A549 (cell line): Measurements from ENCODE around the gene P2RY4. TPM values are rescaled to one million over a fixed set of nuclear protein-coding genes. Genes with fewer than 3 reads are reported as not detected.
"Not testable (repeated sequence)": the region's sequence is repeated elsewhere in the genome, so short reads cannot be mapped to it uniquely, and the experiment has no call there.

Experiments used
- ATAC-seq, 2 experiments: fragments of 200-7000 bp in 1 of 2; fragments of >200 bp in 1 of 2; cut with Nextera tagmentation in 1 of 2; cut with Tn5 transposase in 1 of 2; 3 replicates each; pipeline versions ENCODE4 v1.8.0 to v1.9.1; 2018 to 2020; ENCODE audit warnings: mild to moderate bottlenecking in 1 of 2, moderate library complexity in 1 of 2
- CTCF ChIA-PET: fragments of 300-600 bp; sonication (Branson Sonifier 250); formaldehyde crosslinking; extraction: SDS; loops from one replicate; lab custom pipeline; 2021; ENCODE audit warnings: antibody characterized with exemption, inconsistent platforms; lab: Yijun Ruan, JAX
- POLR2A ChIA-PET: fragments of 350-600 bp; formaldehyde crosslinking; extraction: SDS; loops from one replicate; lab custom pipeline; 2021; ENCODE audit warnings: antibody characterized with exemption, inconsistent platforms; lab: Yijun Ruan, JAX
- DNase-seq, 2 experiments: peaks; one replicate each; pipeline versions ENCODE4 v3.0.0 to v3.0.0-alpha.2; 2011 to 2016; ENCODE audit warnings: low read depth in 1 of 2, low spot score in 1 of 2
- FAIRE-seq: peaks from 2 replicates; lab custom pipeline; 2011; peaks lifted over from hg19 to GRCh38; lab: Jason Lieb, UNC
- H3K27ac ChIP-seq, 2 experiments: fragments of >200 bp; sonication (Bioruptor Twin); formaldehyde crosslinking; 3 replicates each; pipeline ENCODE4 v1.5.1; 2016 to 2017
- H3K4me1 ChIP-seq: fragments of >200 bp; sonication (Bioruptor Twin); formaldehyde crosslinking; 3 replicates; pipeline ENCODE4 v1.6.1; 2016
- H3K4me2 ChIP-seq: fragments of >200 bp; sonication (Bioruptor Twin); formaldehyde crosslinking; 3 replicates; pipeline ENCODE4 v1.6.1; 2016
- H3K4me3 ChIP-seq: fragments of >200 bp; sonication (Bioruptor Twin); formaldehyde crosslinking; 3 replicates; pipeline ENCODE4 v1.5.1; 2016
- H3K9me3 ChIP-seq: fragments of >200 bp; sonication (Bioruptor Twin); formaldehyde crosslinking; 3 replicates; pipeline ENCODE4 v1.6.1; 2016
- BHLHE40 ChIP-seq: IDR thresholded peaks from 2 replicates; pipeline ENCODE4 v1.6.1; 2012; ENCODE audit warnings: low read depth, low read length, inconsistent platforms
- CEBPB ChIP-seq, 2 experiments: fragments of >200 bp in 1 of 2; sonication (Bioruptor Twin) in 1 of 2; formaldehyde crosslinking in 1 of 2; IDR thresholded peaks; 2 replicates each; pipeline ENCODE4 v1.6.1; 2012 to 2016
- CHD2 ChIP-seq: fragments of 150-350 bp; IDR thresholded peaks from 2 replicates; pipeline ENCODE4 v1.6.1; 2014; ENCODE audit warnings: low read length; ENCODE audit not compliant: partially characterized antibody
- EHMT2 ChIP-seq: fragments of 200-600 bp; sonication (generic); IDR thresholded peaks from 2 replicates; pipeline ENCODE4 v1.6.1; 2016; ENCODE audit warnings: antibody characterized with exemption, low read depth, mild to moderate bottlenecking, moderate library complexity
- EP300 ChIP-seq, 2 experiments: fragments of >200 bp; sonication (Bioruptor Twin); formaldehyde crosslinking; IDR thresholded peaks; 2 replicates in 1 of 2; 3 replicates in 1 of 2; pipeline ENCODE4 v1.6.1; 2016 to 2017
- FOSL2 ChIP-seq, 2 experiments: fragments of 450-650 bp in 1 of 2; fragments of >200 bp in 1 of 2; sonication (Bioruptor Twin) in 1 of 2; formaldehyde crosslinking; IDR thresholded peaks; 2 replicates each; pipeline versions ENCODE4 v1.5.0 to v1.6.1; 2016 to 2020; ENCODE audit warnings: mild to moderate bottlenecking in 1 of 2, moderate library complexity in 1 of 2
- GATA3 ChIP-seq: IDR thresholded peaks from 2 replicates; pipeline ENCODE4 v1.6.1; 2012; ENCODE audit warnings: borderline replicate concordance
- HDAC2 ChIP-seq: fragments of 200-600 bp; sonication (generic); IDR thresholded peaks from 2 replicates; pipeline ENCODE4 v1.6.1; 2016
- HEYL ChIP-seq: fragments of 250-450 bp; sonication (Bioruptor Pico); IDR thresholded peaks from 2 replicates; pipeline ENCODE4 v1.8.0; 2021; ENCODE audit warnings: mild to moderate bottlenecking, moderate library complexity
- HOXA7 ChIP-seq: fragments of 250-450 bp; sonication (Bioruptor Pico); IDR thresholded peaks from 2 replicates; pipeline ENCODE4 v1.5.0; 2020; ENCODE audit warnings: mild to moderate bottlenecking, moderate library complexity
- HOXB5 ChIP-seq: fragments of 250-450 bp; sonication (Bioruptor Pico); IDR thresholded peaks from 2 replicates; pipeline ENCODE4 v1.5.0; 2020; ENCODE audit warnings: mild to moderate bottlenecking, moderate library complexity
- JUN ChIP-seq, 2 experiments: fragments of >200 bp; sonication (Bioruptor Twin); formaldehyde crosslinking; IDR thresholded peaks; 2 replicates in 1 of 2; 3 replicates in 1 of 2; pipeline ENCODE4 v1.6.1; 2016 to 2017
- JUNB ChIP-seq: fragments of >200 bp; sonication (Bioruptor Twin); formaldehyde crosslinking; IDR thresholded peaks from 2 replicates; pipeline ENCODE4 v1.6.1; 2016
- MAFK ChIP-seq: fragments of 450-650 bp; IDR thresholded peaks from 2 replicates; pipeline ENCODE4 v1.6.1; 2014; ENCODE audit not compliant: partially characterized antibody
- NR3C1 ChIP-seq: fragments of >200 bp; sonication (Bioruptor Twin); formaldehyde crosslinking; IDR thresholded peaks from 3 replicates; pipeline ENCODE4 v1.6.1; 2017
- RAD21 ChIP-seq, 2 experiments: fragments of >200 bp in 1 of 2; sonication (Bioruptor Twin) in 1 of 2; formaldehyde crosslinking in 1 of 2; IDR thresholded peaks in 1 of 2; conservative IDR thresholded peaks in 1 of 2; 2 replicates in 1 of 2; 3 replicates in 1 of 2; pipeline ENCODE4 v1.6.1; 2012 to 2018; ENCODE audit warnings: inconsistent platforms in 1 of 2
- SREBF2 ChIP-seq: fragments of 450-650 bp; IDR thresholded peaks from 2 replicates; pipeline ENCODE4 v1.6.1; 2014; ENCODE audit warnings: mild to moderate bottlenecking, moderate library complexity
- TP53 ChIP-seq: fragments of 250-450 bp; sonication (Bioruptor Pico); IDR thresholded peaks from 2 replicates; pipeline ENCODE4 v1.5.0; 2021; ENCODE audit warnings: mild to moderate bottlenecking, moderate library complexity
- ZC3H11A ChIP-seq: fragments of 450-650 bp; IDR thresholded peaks from 2 replicates; pipeline ENCODE4 v1.6.1; 2014; ENCODE audit warnings: antibody characterized with exemption, mild to moderate bottlenecking
- ZFP36 ChIP-seq: fragments of 450-650 bp; IDR thresholded peaks from 2 replicates; pipeline ENCODE4 v1.6.1; 2014; ENCODE audit warnings: borderline replicate concordance; ENCODE audit not compliant: partially characterized antibody
- ZNF302 ChIP-seq: fragments of 250-450 bp; sonication (Bioruptor Pico); IDR thresholded peaks from 2 replicates; pipeline ENCODE4 v1.9.0; 2021; ENCODE audit warnings: inconsistent platforms, mild to moderate bottlenecking, moderate library complexity
- ZSCAN20 ChIP-seq: fragments of 250-450 bp; sonication (Bioruptor Pico); IDR thresholded peaks from 2 replicates; pipeline ENCODE4 v1.8.0; 2022; ENCODE audit warnings: mild to moderate bottlenecking, moderate library complexity
- WGBS: methylation state at CpG from one replicate; pipeline ENCODE4 v1.1.6; 2017; ENCODE audit errors: missing lambda C conversion rate; 5-methylcytosine and 5-hydroxymethylcytosine counted together
- polyA plus RNA-seq, 4 experiments: library from polyadenylated mRNA; depleted of rRNA in 3 of 4; stranded (reverse); fragments of >200 nt; fragmentation: RNase III in 1 of 4; extraction: RNeasy Plus Mini Kit Qiagen cat#74134 plus additional on column Dnase treatment in 1 of 4; gene quantifications; 2 replicates in 3 of 4; 3 replicates in 1 of 4; pipeline ENCODE4 v1.2.3, GENCODE V29; 2011 to 2017
- TF ChIP-seq, protein P1 (sequence below): IDR thresholded peaks from 2 replicates; pipeline ENCODE4 v1.6.1; 2012
- TF ChIP-seq, protein P2 (sequence below): fragments of >200 bp; sonication (Bioruptor Twin); formaldehyde crosslinking; IDR thresholded peaks from 2 replicates; pipeline ENCODE4 v1.6.1; 2016
- TF ChIP-seq, protein P3 (sequence below): fragments of 150-350 bp; IDR thresholded peaks from 2 replicates; pipeline ENCODE4 v1.6.1; 2014; ENCODE audit warnings: low read depth, mild to moderate bottlenecking, low read length
- TF ChIP-seq, protein P4 (sequence below): fragments of 450-650 bp; IDR thresholded peaks from 2 replicates; pipeline ENCODE4 v1.6.1; 2014; ENCODE audit warnings: antibody characterized with exemption
- TF ChIP-seq, protein P5 (sequence below): IDR thresholded peaks from 2 replicates; pipeline ENCODE4 v1.6.1; 2012
- TF ChIP-seq, protein P6 (sequence below): fragments of >200 bp; sonication (Bioruptor Twin); formaldehyde crosslinking; IDR thresholded peaks from 3 replicates; pipeline ENCODE4 v1.6.1; 2016

Gene P2RY4
- polyA plus RNA-seq, 2 of the 4 experiments (the other 2 are of a cell fraction) = 0.06 TPM; not detected in 1

DNA sequence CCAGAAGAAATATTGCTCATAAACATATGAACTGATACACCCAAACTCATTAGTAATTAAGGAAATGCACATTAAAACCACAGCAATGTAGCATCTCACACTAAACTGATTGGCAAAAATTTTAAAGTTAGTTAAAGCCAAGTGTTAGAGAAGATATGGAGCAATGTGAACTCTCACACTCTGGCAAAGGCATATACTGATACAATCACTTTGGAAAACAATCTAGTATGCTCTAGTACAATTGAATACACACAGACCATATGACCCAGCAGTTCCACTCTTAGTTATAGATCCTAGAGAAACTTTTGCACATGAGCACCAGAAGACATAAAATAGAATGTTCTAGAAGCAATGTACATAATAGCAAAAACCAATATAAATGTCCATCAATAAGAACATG, 34.0 kb downstream of the P2RY4 start:
- Histone ChIP-seq H3K9me3 (no peaks in the 10 kb centered on the region), H3K4me2 (no peak overlapping the region), H3K27ac (no peak overlapping the region), H3K4me3 (no peak overlapping the region), H3K4me1 (peaks cover under 1% of the 10 kb centered on the region; the same call in 1 of the 3 replicates)
- ChIA-PET CTCF (interaction anchor here (2.0 kb wide), 1 partner anchor 29 kb away, joined by 6 read pairs; no protein-coding TSS in a partner anchor), POLR2A (no interaction called here)
- FAIRE-seq (peak; percentile 94), ATAC-seq (no peak), DNase-seq (no peak)
- no peak for TF ChIP-seq HOXB5
- no peak for TF ChIP-seq HEYL (CRISPR knock-in tag)
- TF ChIP-seq, protein P1, sequence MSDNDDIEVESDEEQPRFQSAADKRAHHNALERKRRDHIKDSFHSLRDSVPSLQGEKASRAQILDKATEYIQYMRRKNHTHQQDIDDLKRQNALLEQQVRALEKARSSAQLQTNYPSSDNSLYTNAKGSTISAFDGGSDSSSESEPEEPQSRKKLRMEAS = no peak
- no peak for TF ChIP-seq HDAC2
- no peak for TF ChIP-seq SREBF2
- no peak for TF ChIP-seq EHMT2
- no peak for TF ChIP-seq MAFK
- TF ChIP-seq ZNF302 (CRISPR knock-in tag) = no peak

DNA sequence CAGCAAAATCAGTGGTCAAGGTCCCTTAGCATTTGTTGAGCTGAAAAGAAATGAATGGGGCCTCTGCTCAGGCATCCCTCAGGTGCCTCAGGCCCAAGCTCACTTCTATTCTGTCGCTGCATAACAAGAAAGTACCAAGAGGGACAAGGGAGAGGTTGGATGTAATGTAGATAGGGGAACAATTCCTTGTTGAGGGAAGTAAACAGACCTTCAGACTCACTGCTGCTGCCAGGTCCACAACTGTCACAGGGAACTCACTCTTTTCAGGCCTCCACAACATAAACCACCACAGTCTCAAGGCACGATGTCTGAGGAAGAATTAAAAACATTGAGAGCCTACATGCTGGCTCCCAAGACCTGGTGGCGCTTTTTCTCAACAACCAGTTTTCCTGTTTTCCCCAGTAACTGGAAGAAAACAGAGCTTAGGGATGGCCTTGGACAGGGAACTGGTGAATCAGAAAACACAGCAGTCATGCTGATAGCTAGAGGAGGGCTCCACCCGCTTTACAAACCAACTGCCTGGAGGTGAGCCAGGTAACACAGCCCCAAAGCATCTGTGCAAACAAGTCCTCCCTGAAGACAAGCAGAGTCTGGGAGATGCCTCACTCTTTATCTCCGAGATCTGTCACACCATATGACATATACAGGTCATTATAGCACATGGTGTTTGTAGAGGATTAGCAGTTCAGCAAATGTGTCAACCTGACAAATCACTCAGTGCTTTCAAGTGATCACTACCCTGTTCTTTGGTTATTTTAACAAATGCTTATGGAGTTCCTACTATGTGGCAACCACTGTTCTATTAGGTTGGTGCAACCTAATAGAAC, 39.9 kb downstream of the P2RY4 start:
- WGBS = 10% methylated on average over 4 of the region's 5 CpGs
- DNase-seq (peak; percentile 64 to 95), FAIRE-seq (peak; percentile 99), ATAC-seq (peak; percentile 98)
- Histone ChIP-seq H3K4me1 (peaks cover 15% of the 10 kb centered on the region), H3K4me3 (no peak overlapping the region), H3K9me3 (no peaks in the 10 kb centered on the region), H3K4me2 (peak overlapping the region; percentile 56), H3K27ac (peak overlapping the region; percentile 60 to 63; a peak in 4 of 6 replicates)
- TF ChIP-seq, protein P2, sequence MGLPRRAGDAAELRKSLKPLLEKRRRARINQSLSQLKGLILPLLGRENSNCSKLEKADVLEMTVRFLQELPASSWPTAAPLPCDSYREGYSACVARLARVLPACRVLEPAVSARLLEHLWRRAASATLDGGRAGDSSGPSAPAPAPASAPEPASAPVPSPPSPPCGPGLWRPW = peak; percentile 17; the same call in 1 of the 2 replicates
- TF ChIP-seq CEBPB (IDR thresholded peaks at IDR 0.05) (peak in 1 of 2 experiments; percentile 67; a peak in 1 of 4 replicates), MAFK (peak; percentile 40), ZFP36 (peak; percentile 71), ZSCAN20 (no peak), HOXA7 (no peak), FOSL2 (IDR thresholded peaks at IDR 0.05) (peak; percentile 50; the same call in 1 of the 2 replicates), FOSL2 (CRISPR knock-in tag; IDR thresholded peaks at IDR 0.05) (peak; percentile 72), JUN (IDR thresholded peaks at IDR 0.05) (peak; percentile 83 to 88; a peak in 4 of 5 replicates), RAD21 (conservative IDR thresholded peaks at IDR 0.05 in 1 of 2, IDR thresholded peaks at IDR 0.05 in 1 of 2) (no peak), JUNB (peak; percentile 87), NR3C1 (no peak), CHD2 (no peak), ZC3H11A (no peak), HOXB5 (peak; percentile 88; the same call in 1 of the 2 replicates), EP300 (IDR thresholded peaks at IDR 0.05) (peak; percentile 43 to 47; a peak in 3 of 5 replicates), ZNF302 (CRISPR knock-in tag) (no peak), BHLHE40 (no peak), GATA3 (peak; percentile 100), TP53 (no peak)
- TF ChIP-seq, protein P3, sequence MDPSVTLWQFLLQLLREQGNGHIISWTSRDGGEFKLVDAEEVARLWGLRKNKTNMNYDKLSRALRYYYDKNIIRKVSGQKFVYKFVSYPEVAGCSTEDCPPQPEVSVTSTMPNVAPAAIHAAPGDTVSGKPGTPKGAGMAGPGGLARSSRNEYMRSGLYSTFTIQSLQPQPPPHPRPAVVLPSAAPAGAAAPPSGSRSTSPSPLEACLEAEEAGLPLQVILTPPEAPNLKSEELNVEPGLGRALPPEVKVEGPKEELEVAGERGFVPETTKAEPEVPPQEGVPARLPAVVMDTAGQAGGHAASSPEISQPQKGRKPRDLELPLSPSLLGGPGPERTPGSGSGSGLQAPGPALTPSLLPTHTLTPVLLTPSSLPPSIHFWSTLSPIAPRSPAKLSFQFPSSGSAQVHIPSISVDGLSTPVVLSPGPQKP = no peak
- TF ChIP-seq, protein P4, sequence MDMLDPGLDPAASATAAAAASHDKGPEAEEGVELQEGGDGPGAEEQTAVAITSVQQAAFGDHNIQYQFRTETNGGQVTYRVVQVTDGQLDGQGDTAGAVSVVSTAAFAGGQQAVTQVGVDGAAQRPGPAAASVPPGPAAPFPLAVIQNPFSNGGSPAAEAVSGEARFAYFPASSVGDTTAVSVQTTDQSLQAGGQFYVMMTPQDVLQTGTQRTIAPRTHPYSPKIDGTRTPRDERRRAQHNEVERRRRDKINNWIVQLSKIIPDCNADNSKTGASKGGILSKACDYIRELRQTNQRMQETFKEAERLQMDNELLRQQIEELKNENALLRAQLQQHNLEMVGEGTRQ = no peak
- TF ChIP-seq, protein P5, sequence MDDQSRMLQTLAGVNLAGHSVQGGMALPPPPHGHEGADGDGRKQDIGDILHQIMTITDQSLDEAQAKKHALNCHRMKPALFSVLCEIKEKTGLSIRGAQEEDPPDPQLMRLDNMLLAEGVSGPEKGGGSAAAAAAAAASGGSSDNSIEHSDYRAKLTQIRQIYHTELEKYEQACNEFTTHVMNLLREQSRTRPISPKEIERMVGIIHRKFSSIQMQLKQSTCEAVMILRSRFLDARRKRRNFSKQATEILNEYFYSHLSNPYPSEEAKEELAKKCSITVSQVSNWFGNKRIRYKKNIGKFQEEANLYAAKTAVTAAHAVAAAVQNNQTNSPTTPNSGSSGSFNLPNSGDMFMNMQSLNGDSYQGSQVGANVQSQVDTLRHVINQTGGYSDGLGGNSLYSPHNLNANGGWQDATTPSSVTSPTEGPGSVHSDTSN = peak; percentile 71; the same call in 1 of the 2 replicates
- TF ChIP-seq, protein P1 = peak; percentile 78
- TF ChIP-seq, protein P6, sequence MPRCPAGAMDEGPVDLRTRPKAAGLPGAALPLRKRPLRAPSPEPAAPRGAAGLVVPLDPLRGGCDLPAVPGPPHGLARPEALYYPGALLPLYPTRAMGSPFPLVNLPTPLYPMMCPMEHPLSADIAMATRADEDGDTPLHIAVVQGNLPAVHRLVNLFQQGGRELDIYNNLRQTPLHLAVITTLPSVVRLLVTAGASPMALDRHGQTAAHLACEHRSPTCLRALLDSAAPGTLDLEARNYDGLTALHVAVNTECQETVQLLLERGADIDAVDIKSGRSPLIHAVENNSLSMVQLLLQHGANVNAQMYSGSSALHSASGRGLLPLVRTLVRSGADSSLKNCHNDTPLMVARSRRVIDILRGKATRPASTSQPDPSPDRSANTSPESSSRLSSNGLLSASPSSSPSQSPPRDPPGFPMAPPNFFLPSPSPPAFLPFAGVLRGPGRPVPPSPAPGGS = peak; percentile 85; the same call in 2 of the 3 replicates
- ChIA-PET CTCF (interaction anchor here (1.2 to 1.6 kb wide), 2 partner anchors 53 to 87 kb away, joined by 3 to 5 read pairs; partner anchors contain the start of gene IGBP1), POLR2A (interaction anchor here (1.1 kb wide), 1 partner anchor 87 kb away, joined by 4 read pairs; the partner anchor contains the start of gene IGBP1)

DNA sequence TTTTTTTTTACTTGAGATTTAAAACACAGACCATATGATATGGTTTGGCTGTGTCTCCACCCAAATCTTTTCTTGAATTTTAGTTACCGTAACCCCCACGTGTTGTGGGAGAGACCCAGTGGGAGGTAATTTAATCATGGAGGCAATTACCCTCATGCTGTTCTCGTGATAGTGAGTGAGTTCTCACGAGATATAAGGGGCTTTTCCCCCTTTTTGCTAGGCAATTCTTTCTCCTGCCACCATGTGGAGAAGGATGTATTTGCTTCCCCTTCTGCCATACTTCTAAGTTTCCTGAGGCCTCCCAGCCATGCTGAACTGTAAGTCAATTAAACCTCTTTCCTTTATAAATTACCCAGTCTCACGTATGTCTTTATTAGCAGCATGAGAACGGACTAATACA, 50.4 kb downstream of the P2RY4 start:
- POLR2A ChIA-PET = not testable (repeated sequence)

More for the DNA sequence above, 50.4 kb downstream of the P2RY4 start:
- WGBS = 41% methylated on average over 6 of the region's 6 CpGs
- H3K4me1 ChIP-seq, H3K9me3 ChIP-seq, ATAC-seq, H3K27ac ChIP-seq, H3K4me2 ChIP-seq, FAIRE-seq, H3K4me3 ChIP-seq: not testable (repeated sequence)
- CTCF ChIA-PET = interaction anchor here (0.6 kb wide), 1 partner anchor 53 kb away, joined by 3 read pairs; no protein-coding TSS in a partner anchor
- peak in 1 of 2 experiments; percentile 9 for DNase-seq
